GM19397 (cell line): ENCODE measurements around the gene IL13.
"Not testable (repeated sequence)": the region's sequence is repeated elsewhere in the genome, so short reads cannot be mapped to it uniquely, and the experiment has no call there.

Experiments
- ATAC-seq: cut with Tn5 transposase; IDR thresholded peaks from one replicate; pipeline ENCODE4 v1.9.1; 2021; ENCODE audit warnings: mild to moderate bottlenecking, moderate library complexity; ENCODE audit not compliant: unreplicated experiment

Gene IL13

GRCh38 chr5:132657676-132658380 is at the start of gene IL13:
TSS of gene IL13 (plus strand) at chr5:132658173. CDS start at chr5:132658187, 14 bp downstream.
- no peak for ATAC-seq

GRCh38 chr5:132611965-132612364 is 46.0 kb upstream of the IL13 start:
- ATAC-seq, result no peak

- ATAC-seq, result no peak
These were observed 45.1 kb upstream of the IL13 start for GRCh38 chr5:132612846-132613245.

- ATAC-seq, result no peak
These were observed 36.3 kb upstream of the IL13 start for GRCh38 chr5:132621699-132622098.

- ATAC-seq, result no peak
These were observed 35.4 kb upstream of the IL13 start for GRCh38 chr5:132622608-132623007.

- ATAC-seq, result no peak
These were observed 30.5 kb upstream of the IL13 start for GRCh38 chr5:132627470-132627869.

GRCh38 chr5:132628814-132629213 is 29.2 kb upstream of the IL13 start:
- no peak for ATAC-seq

GRCh38 chr5:132629230-132629944 is 28.6 kb upstream of the IL13 start:
- ATAC-seq, result no peak

GRCh38 chr5:132633587-132633986 is 24.4 kb upstream of the IL13 start:
- not testable (repeated sequence) for ATAC-seq

- no peak for ATAC-seq
These were observed 22.1 kb upstream of the IL13 start for GRCh38 chr5:132635873-132636272.

- ATAC-seq, result no peak
These were observed 20.7 kb upstream of the IL13 start for GRCh38 chr5:132637241-132637640.

GRCh38 chr5:132639706-132640130 is 18.3 kb upstream of the IL13 start:
- ATAC-seq, result peak; percentile 56

- ATAC-seq, result no peak
These were observed 17.4 kb upstream of the IL13 start for GRCh38 chr5:132640613-132641012.

GRCh38 chr5:132641241-132641723 is 16.7 kb upstream of the IL13 start:
- no peak for ATAC-seq

GRCh38 chr5:132641841-132642240 is 16.1 kb upstream of the IL13 start:
- no peak for ATAC-seq

- no peak for ATAC-seq
These were observed 13.8 kb upstream of the IL13 start for GRCh38 chr5:132644177-132644576.

GRCh38 chr5:132646583-132647266 is 11.2 kb upstream of the IL13 start:
- no peak for ATAC-seq

GRCh38 chr5:132647473-132647872 is 10.5 kb upstream of the IL13 start:
- ATAC-seq, result no peak

- ATAC-seq, result no peak
These were observed 9.6 kb upstream of the IL13 start for GRCh38 chr5:132648355-132648754.

- no peak for ATAC-seq
These were observed 6.0 kb upstream of the IL13 start for GRCh38 chr5:132651838-132652469.

- ATAC-seq, result no peak
These were observed 4.3 kb upstream of the IL13 start for GRCh38 chr5:132653716-132654115.
